Esophagus muscularis mucosa (tissue), 4 donors: ENCODE measurements around the gene MLXIPL.

Source experiments
- CTCF ChIP-seq, 3 experiments: fragments of 200-600 bp in 2 of 3; fragments of 450-650 bp in 1 of 3; sonication (generic) in 2 of 3; IDR thresholded peaks; one replicate each; pipeline ENCODE4 v1.5.1; 2017 to 2019; ENCODE audit warnings: antibody characterized with exemption in 3 of 3, mild to moderate bottlenecking in 2 of 3, moderate library complexity in 1 of 3
- EP300 ChIP-seq: sonication (generic); formaldehyde crosslinking; IDR thresholded peaks from one replicate; pipeline ENCODE4 v1.6.1; 2017; ENCODE audit warnings: antibody characterized with exemption
- POLR2A ChIP-seq: fragments of 450-650 bp; IDR thresholded peaks from one replicate; pipeline ENCODE4 v1.6.1; 2017; ENCODE audit warnings: antibody characterized with exemption, moderate library complexity, mild to moderate bottlenecking, low read depth
- POLR2AphosphoS5 ChIP-seq, 2 donors: sonication (generic); formaldehyde crosslinking; IDR thresholded peaks; one replicate each; pipeline ENCODE4 v1.6.1; 2017; ENCODE audit warnings: antibody characterized with exemption in 2 of 2

GRCh38 chr7:73582664-73583202, 41.6 kb downstream of the MLXIPL start:
- no peak for TF ChIP-seq CTCF (IDR thresholded peaks at IDR 0.05)
- TF ChIP-seq EP300, result no peak
- TF ChIP-seq POLR2AphosphoS5 (IDR thresholded peaks at IDR 0.05), result no peak
- TF ChIP-seq POLR2A, result no peak
